Neural progenitor cell (in vitro differentiated cells): Measurements from ENCODE around the gene BEND7. TPM values are rescaled to one million over a fixed set of nuclear protein-coding genes. Genes with fewer than 3 reads are reported as not detected.

Experiments used
- DNase-seq: peaks from one replicate; pipeline ENCODE4 v3.0.0-alpha.2; 2016; ENCODE audit warnings: low spot score
- H2AFZ ChIP-seq: fragments of 200-600 bp; sonication (generic); replicated peaks from 2 replicates; pipeline ENCODE4 v1.6.1; 2016; ENCODE audit warnings: antibody characterized with exemption
- H3F3A ChIP-seq: fragments of 200-600 bp; sonication (generic); 2 replicates; pipeline ENCODE4 v1.6.1; 2016; ENCODE audit warnings: antibody characterized with exemption, low read depth
- H3K27ac ChIP-seq: fragments of 200-600 bp; sonication (generic); 2 replicates; pipeline ENCODE4 v1.5.1; 2016; ENCODE audit warnings: mild to moderate bottlenecking
- H3K27me3 ChIP-seq: fragments of 200-600 bp; sonication (generic); 2 replicates; pipeline ENCODE4 v1.6.1; 2016; ENCODE audit warnings: mild to moderate bottlenecking, moderate library complexity
- H3K36me3 ChIP-seq: fragments of 200-600 bp; sonication (generic); 2 replicates; pipeline ENCODE4 v1.5.1; 2016
- H3K4me1 ChIP-seq: fragments of 200-600 bp; sonication (generic); 2 replicates; pipeline ENCODE4 v1.6.1; 2016; ENCODE audit warnings: mixed run types
- H3K4me2 ChIP-seq: fragments of 200-600 bp; sonication (generic); 2 replicates; pipeline ENCODE4 v1.6.1; 2016
- H3K4me3 ChIP-seq: fragments of 200-600 bp; sonication (generic); 2 replicates; pipeline ENCODE4 v1.5.1; 2016
- H3K79me2 ChIP-seq: fragments of 200-600 bp; sonication (generic); 2 replicates; pipeline ENCODE4 v1.6.1; 2016; ENCODE audit warnings: low read depth
- H3K9ac ChIP-seq: fragments of 200-600 bp; sonication (generic); 2 replicates; pipeline ENCODE4 v1.6.1; 2016
- H3K9me3 ChIP-seq: fragments of 200-600 bp; sonication (generic); 2 replicates; pipeline ENCODE4 v1.5.1; 2016; ENCODE audit warnings: low read depth
- H4K20me1 ChIP-seq: fragments of 200-600 bp; sonication (generic); 2 replicates; pipeline ENCODE4 v1.6.1; 2016; ENCODE audit warnings: low read depth
- H3K27ac Mint-ChIP-seq: 3 replicates; pipeline ENCODE4 v1.8.0; 2021; ENCODE audit warnings: mixed read lengths
- H3K27me3 Mint-ChIP-seq: 2 replicates; pipeline ENCODE4 v1.8.0; 2022; ENCODE audit warnings: low read depth, mild to moderate bottlenecking, inconsistent platforms, moderate library complexity, mixed read lengths; ENCODE audit not compliant: insufficient read depth
- H3K36me3 Mint-ChIP-seq: 3 replicates; pipeline ENCODE4 v1.8.0; 2021; ENCODE audit warnings: mixed read lengths
- H3K4me1 Mint-ChIP-seq: 3 replicates; pipeline ENCODE4 v1.8.0; 2021; ENCODE audit warnings: mixed read lengths
- H3K4me3 Mint-ChIP-seq: 3 replicates; pipeline ENCODE4 v1.8.0; 2021; ENCODE audit warnings: mild to moderate bottlenecking, moderate library complexity, mixed read lengths
- H3K9me3 Mint-ChIP-seq: 3 replicates; pipeline ENCODE4 v1.8.0; 2020; ENCODE audit warnings: mixed read lengths
- EZH2 ChIP-seq: fragments of 200-600 bp; sonication (generic); IDR thresholded peaks from 2 replicates; pipeline ENCODE4 v1.6.1; 2017; ENCODE audit warnings: antibody characterized with exemption, mild to moderate bottlenecking, moderate library complexity
- EZH2phosphoT487 ChIP-seq: fragments of 200-600 bp; sonication (generic); IDR thresholded peaks from 2 replicates; pipeline ENCODE4 v1.6.1; 2017; ENCODE audit warnings: antibody characterized with exemption
- total RNA-seq: library from RNA; depleted of rRNA; stranded (reverse); fragments of >200 nt; gene quantifications from 2 replicates; pipeline ENCODE4 v1.2.3, GENCODE V29; 2015; ENCODE audit warnings: low replicate concordance
- TF ChIP-seq, protein P1 (sequence below): fragments of 200-600 bp; sonication (generic); IDR thresholded peaks from 2 replicates; pipeline ENCODE4 v1.5.1; 2017; ENCODE audit warnings: antibody characterized with exemption, mild to moderate bottlenecking

The BEND7 gene
- total RNA-seq, 1 donor from 2014 or later, result 7.5 TPM

DNA sequence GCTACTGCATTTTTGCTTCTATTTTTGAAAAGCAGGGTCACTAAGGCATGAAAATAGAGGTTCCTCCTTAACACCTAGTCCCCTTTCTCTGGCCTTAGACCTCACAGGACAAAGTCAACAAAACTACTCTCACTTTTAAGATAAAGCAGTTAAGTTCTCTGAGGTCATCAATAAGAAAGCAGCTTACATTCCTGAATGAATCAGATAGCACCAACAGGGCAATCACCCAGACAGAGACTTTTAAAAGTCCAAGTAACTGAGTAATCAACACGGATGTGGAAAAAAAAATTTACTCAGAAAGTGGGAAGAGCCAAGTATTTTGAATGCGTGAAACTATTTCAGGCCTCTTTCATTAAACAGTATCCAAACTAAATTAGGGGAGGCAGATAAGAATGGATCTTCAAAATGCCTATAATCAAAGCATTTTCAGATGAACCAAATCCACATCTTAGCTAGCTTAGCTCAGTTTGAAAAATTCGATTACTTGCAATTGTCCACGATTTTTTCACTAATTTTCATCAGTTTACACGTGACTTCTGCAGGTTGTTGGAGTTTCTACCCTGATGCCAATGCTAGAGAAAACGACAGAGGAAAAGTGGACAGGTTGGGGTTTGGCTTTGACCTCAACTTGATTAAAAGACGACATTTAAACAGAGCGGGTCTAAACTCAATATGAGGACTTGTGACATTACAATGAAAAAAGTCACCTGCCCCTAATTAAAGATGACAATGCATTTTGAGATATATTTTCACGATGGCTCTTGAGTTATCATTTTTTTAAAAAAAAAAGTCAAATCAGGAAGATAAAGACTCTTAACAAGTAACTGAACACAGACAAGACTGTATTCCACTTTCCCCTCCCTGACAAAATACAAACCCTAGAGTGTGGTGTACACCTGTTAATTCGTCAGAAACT, 1.6 kb downstream of the BEND7 start:
- H3K9ac ChIP-seq, result no peak overlapping the region
- H3K9me3 Mint-ChIP-seq, result no peaks in the 10 kb centered on the region
- no peaks in the 10 kb centered on the region for H3K79me2 ChIP-seq
- H3K27ac Mint-ChIP-seq, result peak overlapping the region; percentile 85
- no peaks in the 10 kb centered on the region for H3K9me3 ChIP-seq
- peaks cover 15% of the 10 kb centered on the region for H3K4me1 Mint-ChIP-seq
- H3K4me3 ChIP-seq, result peak overlapping the region; percentile 90
- H3K4me2 ChIP-seq, result peak overlapping the region; percentile 96
- peaks cover 11% of the 10 kb centered on the region for H3K4me1 ChIP-seq
- H3F3A ChIP-seq, result peaks cover 23% of the 10 kb centered on the region
- peaks cover 13% of the 10 kb centered on the region for H3K27me3 Mint-ChIP-seq
- no peak overlapping the region for H2AFZ ChIP-seq
- no peaks in the 10 kb centered on the region for H3K36me3 ChIP-seq
- peaks cover 3% of the 10 kb centered on the region for H4K20me1 ChIP-seq
- peaks cover 52% of the 10 kb centered on the region for H3K27me3 ChIP-seq
- DNase-seq, result peak; percentile 9
- H3K36me3 Mint-ChIP-seq, result peaks cover 4% of the 10 kb centered on the region
- no peak overlapping the region for H3K27ac ChIP-seq
- TF ChIP-seq EZH2 (peak; percentile 22), EZH2phosphoT487 (no peak)
- TF ChIP-seq, protein P1, sequence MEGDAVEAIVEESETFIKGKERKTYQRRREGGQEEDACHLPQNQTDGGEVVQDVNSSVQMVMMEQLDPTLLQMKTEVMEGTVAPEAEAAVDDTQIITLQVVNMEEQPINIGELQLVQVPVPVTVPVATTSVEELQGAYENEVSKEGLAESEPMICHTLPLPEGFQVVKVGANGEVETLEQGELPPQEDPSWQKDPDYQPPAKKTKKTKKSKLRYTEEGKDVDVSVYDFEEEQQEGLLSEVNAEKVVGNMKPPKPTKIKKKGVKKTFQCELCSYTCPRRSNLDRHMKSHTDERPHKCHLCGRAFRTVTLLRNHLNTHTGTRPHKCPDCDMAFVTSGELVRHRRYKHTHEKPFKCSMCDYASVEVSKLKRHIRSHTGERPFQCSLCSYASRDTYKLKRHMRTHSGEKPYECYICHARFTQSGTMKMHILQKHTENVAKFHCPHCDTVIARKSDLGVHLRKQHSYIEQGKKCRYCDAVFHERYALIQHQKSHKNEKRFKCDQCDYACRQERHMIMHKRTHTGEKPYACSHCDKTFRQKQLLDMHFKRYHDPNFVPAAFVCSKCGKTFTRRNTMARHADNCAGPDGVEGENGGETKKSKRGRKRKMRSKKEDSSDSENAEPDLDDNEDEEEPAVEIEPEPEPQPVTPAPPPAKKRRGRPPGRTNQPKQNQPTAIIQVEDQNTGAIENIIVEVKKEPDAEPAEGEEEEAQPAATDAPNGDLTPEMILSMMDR, result no peak
- H3K4me3 Mint-ChIP-seq, result peak overlapping the region; percentile 94

DNA sequence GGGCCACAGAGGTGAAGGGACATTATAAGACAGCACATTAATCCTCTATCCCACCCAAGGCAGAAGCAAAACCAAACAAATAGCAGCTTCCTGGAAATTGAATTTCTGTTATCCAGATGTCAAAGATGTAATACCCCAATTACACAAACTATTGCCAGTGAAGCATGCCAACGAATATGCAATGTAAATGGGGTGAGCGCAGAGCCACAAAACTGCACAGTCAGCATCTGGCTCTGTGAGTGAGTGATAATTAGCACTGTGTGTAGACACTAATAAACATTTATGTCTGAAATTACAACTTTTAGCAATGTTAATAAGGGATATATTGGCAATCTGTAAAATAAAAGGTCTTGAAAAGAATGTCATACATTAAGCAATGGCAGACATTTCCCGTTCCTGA, 3.2 kb downstream of the BEND7 start:
- Mint-ChIP-seq H3K36me3 (peaks cover 4% of the 10 kb centered on the region), H3K27ac (no peak overlapping the region), H3K9me3 (no peaks in the 10 kb centered on the region), H3K4me3 (no peak overlapping the region), H3K4me1 (peaks cover 19% of the 10 kb centered on the region), H3K27me3 (peaks cover 13% of the 10 kb centered on the region)
- Histone ChIP-seq H3K79me2 (no peaks in the 10 kb centered on the region), H3K4me1 (peaks cover 11% of the 10 kb centered on the region), H3K4me3 (no peak overlapping the region), H3K27ac (no peak overlapping the region), H3F3A (peaks cover 23% of the 10 kb centered on the region), H2AFZ (no peak overlapping the region), H4K20me1 (peaks cover 3% of the 10 kb centered on the region), H3K9me3 (no peaks in the 10 kb centered on the region), H3K4me2 (no peak overlapping the region), H3K9ac (no peak overlapping the region), H3K27me3 (peaks cover 41% of the 10 kb centered on the region), H3K36me3 (no peaks in the 10 kb centered on the region)
- TF ChIP-seq EZH2, result no peak
- TF ChIP-seq EZH2phosphoT487, result no peak
- TF ChIP-seq, protein P1, result no peak
- DNase-seq, result no peak

DNA sequence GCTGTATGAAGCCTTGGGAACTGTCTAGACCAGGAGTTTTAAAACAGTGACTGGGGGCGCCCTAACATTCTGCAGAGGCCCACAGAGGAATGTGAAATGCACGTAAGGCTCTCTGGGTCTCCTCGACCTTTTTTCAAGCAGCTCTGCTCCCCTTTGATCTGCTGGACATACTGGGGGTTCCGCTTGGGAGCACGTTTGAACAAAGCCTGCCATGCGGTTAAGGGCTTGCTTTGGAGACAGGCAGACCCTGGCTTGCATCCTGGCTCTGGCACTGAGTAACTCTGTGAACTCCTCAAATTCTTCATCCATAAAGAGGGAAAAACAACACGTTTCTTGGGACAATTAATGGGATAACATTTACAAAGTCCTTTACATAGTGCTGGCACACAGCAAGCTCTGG, 7.8 kb downstream of the BEND7 start:
- H3K4me1 ChIP-seq, result peaks cover 5% of the 10 kb centered on the region
- H3K27ac ChIP-seq, result no peak overlapping the region
- no peak overlapping the region for H3K9ac ChIP-seq
- Mint-ChIP-seq H3K4me3 (peak overlapping the region; percentile 54), H3K27ac (no peak overlapping the region), H3K9me3 (no peaks in the 10 kb centered on the region), H3K27me3 (peaks cover 2% of the 10 kb centered on the region), H3K36me3 (peaks cover 6% of the 10 kb centered on the region), H3K4me1 (peaks cover 15% of the 10 kb centered on the region)
- H2AFZ ChIP-seq, result no peak overlapping the region
- no peak overlapping the region for H3K4me2 ChIP-seq
- H3K27me3 ChIP-seq, result peaks cover 3% of the 10 kb centered on the region
- TF ChIP-seq EZH2, result no peak
- TF ChIP-seq EZH2phosphoT487, result no peak
- TF ChIP-seq, protein P1, result no peak
- no peak for DNase-seq
- no peaks in the 10 kb centered on the region for H3K36me3 ChIP-seq
- H3K9me3 ChIP-seq, result no peaks in the 10 kb centered on the region
- H3K79me2 ChIP-seq, result no peaks in the 10 kb centered on the region
- no peaks in the 10 kb centered on the region for H4K20me1 ChIP-seq
- no peak overlapping the region for H3K4me3 ChIP-seq
- H3F3A ChIP-seq, result no peaks in the 10 kb centered on the region
